C4-2B (cell line): Measurements from ENCODE around the gene CRIP2.

Experiments used
- ZFX ChIP-seq: fragments of 450-650 bp; IDR thresholded peaks from 2 replicates; pipeline ENCODE4 v1.6.1; 2017
- TF ChIP-seq, protein P1 (sequence below): fragments of 450-650 bp; conservative IDR thresholded peaks from 2 replicates; pipeline ENCODE4 v1.5.1; 2017; ENCODE audit warnings: mild to moderate bottlenecking

DNA sequence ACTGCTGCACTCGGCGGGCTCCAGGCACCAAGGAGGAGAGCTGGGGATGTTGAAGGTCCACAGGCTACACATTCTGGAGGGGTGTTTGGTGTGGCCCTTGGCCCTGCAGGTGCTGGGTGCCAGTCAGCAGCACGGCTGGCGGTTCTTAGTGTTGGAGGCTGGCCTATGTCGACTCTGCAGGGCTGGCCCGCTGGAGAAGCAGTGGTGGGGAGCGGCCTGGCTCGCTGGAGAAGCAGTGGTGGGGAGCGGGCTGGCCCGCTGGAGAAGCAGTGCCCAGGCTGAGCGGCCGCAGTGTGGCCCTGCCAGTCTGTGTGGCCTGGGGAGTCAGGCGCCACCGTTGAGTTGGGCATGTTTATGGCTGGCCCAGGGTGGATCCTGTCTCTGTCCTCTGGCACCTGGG lies 27.6 kb upstream of the CRIP2 start:
- TF ChIP-seq, protein P1, sequence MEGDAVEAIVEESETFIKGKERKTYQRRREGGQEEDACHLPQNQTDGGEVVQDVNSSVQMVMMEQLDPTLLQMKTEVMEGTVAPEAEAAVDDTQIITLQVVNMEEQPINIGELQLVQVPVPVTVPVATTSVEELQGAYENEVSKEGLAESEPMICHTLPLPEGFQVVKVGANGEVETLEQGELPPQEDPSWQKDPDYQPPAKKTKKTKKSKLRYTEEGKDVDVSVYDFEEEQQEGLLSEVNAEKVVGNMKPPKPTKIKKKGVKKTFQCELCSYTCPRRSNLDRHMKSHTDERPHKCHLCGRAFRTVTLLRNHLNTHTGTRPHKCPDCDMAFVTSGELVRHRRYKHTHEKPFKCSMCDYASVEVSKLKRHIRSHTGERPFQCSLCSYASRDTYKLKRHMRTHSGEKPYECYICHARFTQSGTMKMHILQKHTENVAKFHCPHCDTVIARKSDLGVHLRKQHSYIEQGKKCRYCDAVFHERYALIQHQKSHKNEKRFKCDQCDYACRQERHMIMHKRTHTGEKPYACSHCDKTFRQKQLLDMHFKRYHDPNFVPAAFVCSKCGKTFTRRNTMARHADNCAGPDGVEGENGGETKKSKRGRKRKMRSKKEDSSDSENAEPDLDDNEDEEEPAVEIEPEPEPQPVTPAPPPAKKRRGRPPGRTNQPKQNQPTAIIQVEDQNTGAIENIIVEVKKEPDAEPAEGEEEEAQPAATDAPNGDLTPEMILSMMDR, result no peak
- TF ChIP-seq ZFX, result no peak
